Measurements from ENCODE around the gene SDK1.

The SDK1 gene

DNA sequence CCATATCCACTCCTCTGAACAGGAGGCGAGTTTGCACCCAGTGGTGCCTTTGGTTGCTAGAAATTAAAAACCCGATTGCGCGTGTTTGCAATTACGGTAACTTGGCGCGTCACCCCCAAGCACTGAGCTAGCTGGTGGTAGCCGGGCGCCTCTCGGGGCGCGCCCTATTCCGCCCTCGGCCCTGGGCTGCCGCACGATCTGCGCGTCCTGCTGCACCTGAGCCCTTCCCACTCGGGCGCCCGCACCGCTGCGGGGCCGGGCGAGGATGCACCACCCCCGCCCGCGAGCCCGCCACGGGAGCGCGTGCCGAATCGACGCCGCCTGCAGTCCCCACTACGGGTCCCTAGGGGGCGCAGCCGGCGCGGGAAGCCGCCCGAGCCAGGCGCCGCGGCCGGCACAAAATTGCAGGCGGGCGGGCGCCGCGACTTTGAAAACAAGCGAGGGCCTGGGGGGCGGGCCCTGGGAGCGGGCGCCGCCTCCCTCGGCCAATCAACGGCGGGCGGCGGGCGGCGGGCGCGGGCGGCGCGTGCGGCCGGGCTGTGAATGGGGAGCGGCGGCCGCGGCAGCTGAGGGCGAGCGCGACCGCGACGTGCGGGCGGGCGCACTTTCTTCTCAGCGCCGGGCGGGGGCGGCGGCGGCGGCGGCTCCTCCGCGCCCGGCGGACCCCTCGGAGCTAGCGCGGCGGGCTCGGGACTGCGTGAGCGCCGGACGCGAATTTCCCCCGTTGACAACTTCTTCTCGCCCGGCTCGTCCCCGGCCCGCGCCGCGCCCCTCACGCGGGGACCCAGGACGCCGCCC, at the start of gene SDK1:
SDK1 (plus strand) TSS at position 602 of the 798 bp plus-strand sequence. CDS start 335 bp downstream, outside the sequence.
- H4K20me1 ChIP-seq (ENCODE audit: control insufficient read depth, insufficient read depth, low read depth, low read length) = no peaks in the 10 kb centered on the region
- H3K4me3 ChIP-seq (ENCODE audit: low read length) = no peak within 1 kb of the TSS
- peaks cover 8% of the 10 kb centered on the region for H3K4me1 ChIP-seq (ENCODE audit: control insufficient read depth, low read length)
- H3K36me3 ChIP-seq (ENCODE audit: control insufficient read depth, low read length) = no peaks in the 10 kb centered on the region
- peaks cover 6% of the 10 kb centered on the region for H3F3A ChIP-seq (ENCODE audit: control insufficient read depth, insufficient read depth)
- 0 out of 2 replicates have a peak within 1 kb of the TSS, but pooled peaks have one; percentile 14 for H3K4me2 ChIP-seq (ENCODE audit: low read length)
- H3K27me3 ChIP-seq (ENCODE audit: control insufficient read depth, low read length) = no peaks in the 10 kb centered on the region
- no peak within 1 kb of the TSS for H3K27ac ChIP-seq (ENCODE audit: low read depth, low read length)
- H3K79me2 ChIP-seq (ENCODE audit: control insufficient read depth, low read length) = no peaks in the 10 kb centered on the region
- TF ChIP-seq EZH2phosphoT487 (IDR thresholded peaks at IDR 0.05; ENCODE audit: borderline replicate concordance, low read length) = no peak
- TF ChIP-seq, protein P1, sequence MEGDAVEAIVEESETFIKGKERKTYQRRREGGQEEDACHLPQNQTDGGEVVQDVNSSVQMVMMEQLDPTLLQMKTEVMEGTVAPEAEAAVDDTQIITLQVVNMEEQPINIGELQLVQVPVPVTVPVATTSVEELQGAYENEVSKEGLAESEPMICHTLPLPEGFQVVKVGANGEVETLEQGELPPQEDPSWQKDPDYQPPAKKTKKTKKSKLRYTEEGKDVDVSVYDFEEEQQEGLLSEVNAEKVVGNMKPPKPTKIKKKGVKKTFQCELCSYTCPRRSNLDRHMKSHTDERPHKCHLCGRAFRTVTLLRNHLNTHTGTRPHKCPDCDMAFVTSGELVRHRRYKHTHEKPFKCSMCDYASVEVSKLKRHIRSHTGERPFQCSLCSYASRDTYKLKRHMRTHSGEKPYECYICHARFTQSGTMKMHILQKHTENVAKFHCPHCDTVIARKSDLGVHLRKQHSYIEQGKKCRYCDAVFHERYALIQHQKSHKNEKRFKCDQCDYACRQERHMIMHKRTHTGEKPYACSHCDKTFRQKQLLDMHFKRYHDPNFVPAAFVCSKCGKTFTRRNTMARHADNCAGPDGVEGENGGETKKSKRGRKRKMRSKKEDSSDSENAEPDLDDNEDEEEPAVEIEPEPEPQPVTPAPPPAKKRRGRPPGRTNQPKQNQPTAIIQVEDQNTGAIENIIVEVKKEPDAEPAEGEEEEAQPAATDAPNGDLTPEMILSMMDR (IDR thresholded peaks at IDR 0.05; ENCODE audit: low read depth, low read length, poor library complexity, severe bottlenecking) = peak; percentile 50
- H3K9me2 ChIP-seq (replicated peaks; ENCODE audit: control insufficient read depth, low read length) = no peaks in the 10 kb centered on the region
- H3K9me3 ChIP-seq (ENCODE audit: control insufficient read depth, insufficient read depth, low read length) = peaks cover 21% of the 10 kb centered on the region

- H3K4me2 ChIP-seq (ENCODE audit: low read length) = no peak overlapping the region
- H4K20me1 ChIP-seq (ENCODE audit: control insufficient read depth, insufficient read depth, low read depth, low read length) = no peaks in the 10 kb centered on the region
- H3K9me2 ChIP-seq (replicated peaks; ENCODE audit: control insufficient read depth, low read length) = no peaks in the 10 kb centered on the region
- no peaks in the 10 kb centered on the region for H3K4me1 ChIP-seq (ENCODE audit: control insufficient read depth, low read length)
- no peaks in the 10 kb centered on the region for H3K79me2 ChIP-seq (ENCODE audit: control insufficient read depth, low read length)
- no peaks in the 10 kb centered on the region for H3F3A ChIP-seq (ENCODE audit: control insufficient read depth, insufficient read depth)
- no peak overlapping the region for H3K4me3 ChIP-seq (ENCODE audit: low read length)
- TF ChIP-seq EZH2phosphoT487 (IDR thresholded peaks at IDR 0.05; ENCODE audit: borderline replicate concordance, low read length) = no peak
- TF ChIP-seq, protein P1 (IDR thresholded peaks at IDR 0.05; ENCODE audit: low read depth, low read length, poor library complexity, severe bottlenecking) = no peak
- peaks cover 6% of the 10 kb centered on the region; the same call in 1 of the 2 replicates for H3K27me3 ChIP-seq (ENCODE audit: control insufficient read depth, low read length)
- no peak overlapping the region for H3K27ac ChIP-seq (ENCODE audit: low read depth, low read length)
- no peaks in the 10 kb centered on the region for H3K36me3 ChIP-seq (ENCODE audit: control insufficient read depth, low read length)
- H3K9me3 ChIP-seq (ENCODE audit: control insufficient read depth, insufficient read depth, low read length) = no peaks in the 10 kb centered on the region
Measured at GRCh38 chr7:3254718-3255117, 46.3 kb upstream of the SDK1 start.

- no peaks in the 10 kb centered on the region for H3K9me3 ChIP-seq (ENCODE audit: control insufficient read depth, insufficient read depth, low read length)
- no peaks in the 10 kb centered on the region for H3K79me2 ChIP-seq (ENCODE audit: control insufficient read depth, low read length)
- H4K20me1 ChIP-seq (ENCODE audit: control insufficient read depth, insufficient read depth, low read depth, low read length) = no peaks in the 10 kb centered on the region
- no peaks in the 10 kb centered on the region for H3K36me3 ChIP-seq (ENCODE audit: control insufficient read depth, low read length)
- H3K27ac ChIP-seq (ENCODE audit: low read depth, low read length) = no peak overlapping the region
- TF ChIP-seq, protein P1 (IDR thresholded peaks at IDR 0.05; ENCODE audit: low read depth, low read length, poor library complexity, severe bottlenecking) = no peak
- no peak for TF ChIP-seq EZH2phosphoT487 (IDR thresholded peaks at IDR 0.05; ENCODE audit: borderline replicate concordance, low read length)
- H3K4me1 ChIP-seq (ENCODE audit: control insufficient read depth, low read length) = no peaks in the 10 kb centered on the region
- no peaks in the 10 kb centered on the region for H3F3A ChIP-seq (ENCODE audit: control insufficient read depth, insufficient read depth)
- H3K4me2 ChIP-seq (ENCODE audit: low read length) = no peak overlapping the region
- H3K4me3 ChIP-seq (ENCODE audit: low read length) = no peak overlapping the region
- no peaks in the 10 kb centered on the region for H3K9me2 ChIP-seq (replicated peaks; ENCODE audit: control insufficient read depth, low read length)
- peaks cover 6% of the 10 kb centered on the region; the same call in 1 of the 2 replicates for H3K27me3 ChIP-seq (ENCODE audit: control insufficient read depth, low read length)
Measured at GRCh38 chr7:3259711-3260400, 41.2 kb upstream of the SDK1 start.

All from DOHH2 (cell line).